GM19438 (cell line): ENCODE results near the gene CSMD2.

Experiments used
- ATAC-seq: cut with Tn5 transposase; IDR thresholded peaks from one replicate; pipeline ENCODE4 v1.9.1; 2021; ENCODE audit warnings: low read depth; ENCODE audit not compliant: unreplicated experiment

CSMD2 gene

DNA sequence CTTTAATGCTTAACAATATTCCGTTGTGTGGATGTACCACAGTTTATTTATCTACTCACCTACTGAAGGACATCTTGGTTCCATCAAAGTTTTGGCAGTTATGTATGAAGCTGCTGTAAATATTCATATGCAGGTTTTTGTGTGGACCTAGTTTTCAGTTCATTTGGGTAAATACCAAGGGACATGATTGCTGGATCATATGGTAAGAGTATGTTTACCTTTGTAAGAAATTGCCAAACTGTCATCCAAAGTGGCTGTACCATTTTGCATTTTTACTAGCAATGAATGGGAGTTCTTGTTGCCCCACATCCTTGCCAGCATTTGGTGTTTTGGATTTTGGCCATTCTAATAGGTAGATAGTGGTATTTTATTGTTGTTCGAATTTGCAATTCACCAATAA, 682.6 kb downstream of the CSMD2 start:
- ATAC-seq, result no peak

DNA sequence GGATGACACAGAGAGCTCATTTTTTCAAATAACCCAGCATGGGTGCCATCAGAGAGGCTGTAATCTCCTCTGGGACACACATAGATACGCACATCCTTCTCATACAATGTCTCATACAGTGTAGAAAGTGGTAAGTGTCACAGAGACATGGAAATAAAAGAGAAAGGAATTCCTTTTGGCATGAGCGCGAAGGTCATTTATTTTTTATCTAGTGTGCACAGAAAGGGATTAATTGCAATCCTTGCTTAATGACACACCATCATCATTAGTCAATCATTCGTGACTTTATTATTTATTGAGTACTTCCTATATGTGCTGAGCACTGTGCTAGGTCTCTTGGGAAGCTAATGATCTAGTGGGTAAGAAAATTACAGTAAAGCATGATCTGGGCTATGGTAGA, 687.6 kb downstream of the CSMD2 start:
- ATAC-seq, result no peak

DNA sequence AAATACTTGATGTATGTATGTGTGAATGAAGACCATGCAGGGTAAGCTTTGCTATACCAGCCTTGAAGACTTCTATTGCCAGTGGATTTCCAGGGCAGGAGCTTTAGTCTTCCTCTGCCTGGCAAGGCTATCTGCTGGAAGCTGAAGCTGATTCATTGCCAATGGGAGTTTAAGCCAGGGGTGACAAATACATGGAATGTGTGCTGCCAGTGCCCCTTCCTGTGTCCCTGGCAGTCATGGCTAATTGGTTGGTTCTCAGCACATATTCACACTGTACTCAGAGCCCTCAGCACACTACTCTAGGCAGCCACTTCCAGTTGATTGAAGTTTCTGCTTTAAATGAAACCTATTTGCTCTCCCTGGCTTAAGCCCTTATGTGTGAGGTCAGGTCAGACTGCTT, 691.1 kb downstream of the CSMD2 start:
- no peak for ATAC-seq

DNA sequence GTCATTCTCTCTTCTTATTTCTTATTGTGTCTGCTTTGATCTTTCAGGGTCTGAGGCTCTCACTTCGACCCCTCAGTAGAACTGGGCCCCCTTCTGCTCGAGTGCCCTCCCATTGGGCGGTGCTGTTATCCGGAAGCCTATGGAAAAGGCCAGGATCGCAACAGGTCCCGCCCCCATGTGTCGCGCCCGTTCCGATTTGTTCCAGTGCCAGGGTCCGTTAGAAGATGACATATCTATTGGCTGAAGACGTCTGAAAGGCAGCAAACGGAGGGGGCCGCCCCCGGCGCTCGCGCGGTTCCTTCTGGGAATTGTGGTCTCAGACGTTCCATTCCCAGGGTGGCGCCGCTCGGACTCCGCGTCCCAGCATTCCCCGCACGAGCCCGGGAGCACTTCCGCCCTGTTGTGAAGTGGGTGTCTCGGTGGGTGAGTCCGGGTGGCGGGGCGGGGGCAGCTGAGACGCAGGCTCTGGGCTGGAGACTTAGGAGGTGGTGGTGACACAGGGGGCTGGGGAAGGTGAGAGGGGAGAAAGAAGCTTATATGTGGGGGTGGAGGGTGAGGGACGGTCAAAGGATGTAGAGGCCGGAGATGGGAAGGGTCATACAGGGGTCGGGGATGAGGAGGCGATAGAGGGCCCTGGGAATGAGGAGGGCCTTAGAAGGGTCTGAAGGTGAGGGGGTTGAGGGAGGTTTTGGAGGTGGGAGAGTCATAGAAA, 692.6 kb downstream of the CSMD2 start, which contains the start of gene ZSCAN20:
Gene ZSCAN20 (plus strand): TSS at position 377 of the 712 bp plus-strand sequence. CDS start 6,644 bp downstream, outside the sequence.
- peak; percentile 90 for ATAC-seq

DNA sequence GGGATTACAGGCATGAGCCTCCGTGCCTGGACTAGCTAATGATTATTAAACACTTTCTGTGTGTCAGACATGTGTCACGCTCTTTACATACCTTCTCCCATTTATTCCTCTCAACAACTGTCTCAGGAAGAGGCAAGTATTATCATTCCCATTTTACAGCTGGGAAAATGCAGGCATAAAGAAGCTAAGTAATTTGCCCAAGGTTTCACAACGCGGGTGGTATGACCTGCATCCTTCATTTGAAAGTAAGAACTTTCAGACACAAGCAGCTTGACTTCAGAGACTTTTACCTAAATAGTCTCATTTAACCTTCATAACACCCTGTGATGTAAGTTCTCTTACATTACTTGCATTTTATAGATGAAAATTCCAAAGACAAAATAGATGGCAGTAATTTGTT, 693.6 kb downstream of the CSMD2 start:
- ATAC-seq, result no peak

DNA sequence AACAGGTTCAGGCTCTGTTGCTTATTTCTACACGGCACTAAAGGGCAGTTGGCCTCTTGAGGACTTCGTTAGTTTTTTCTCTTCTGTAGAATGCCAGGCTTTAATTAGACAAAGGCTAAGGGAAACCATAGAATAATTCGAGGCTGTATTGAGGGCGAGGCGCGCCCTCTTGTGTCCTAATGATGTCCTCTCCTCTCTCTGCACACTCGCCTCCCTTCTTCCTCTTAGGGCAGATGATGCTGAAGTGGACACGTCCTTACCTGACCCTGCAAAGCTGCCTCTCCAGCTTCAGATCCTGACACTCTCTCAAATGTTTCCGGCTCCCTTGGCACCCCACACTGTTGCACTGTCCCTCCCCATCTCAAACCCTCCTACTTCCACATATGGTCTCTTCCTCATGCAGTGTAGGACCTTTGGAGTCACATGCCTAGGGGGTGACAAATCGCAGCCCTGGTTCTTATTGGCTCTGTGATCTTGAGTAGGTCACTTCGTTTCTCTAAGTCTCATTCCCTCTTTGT, 694.5 kb downstream of the CSMD2 start:
- ATAC-seq, result no peak

DNA sequence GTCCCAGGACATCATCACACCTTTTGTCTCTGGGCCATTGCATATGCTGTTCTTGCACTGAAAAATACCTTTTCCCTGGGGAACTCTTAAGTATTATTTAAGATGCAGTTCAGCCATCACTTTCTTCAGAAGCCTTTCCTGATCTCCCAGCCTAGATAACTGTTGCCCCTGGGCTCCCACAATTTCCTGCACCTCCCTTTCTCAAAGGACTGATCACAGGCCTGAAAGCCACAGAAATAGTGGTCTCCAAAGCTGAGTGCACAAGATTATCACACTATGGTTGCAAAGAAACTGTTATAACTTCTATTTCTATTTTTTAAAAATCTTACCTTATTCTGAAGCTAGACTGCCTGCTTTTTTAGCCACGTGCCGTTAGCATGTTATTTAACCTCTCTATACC, 695.3 kb downstream of the CSMD2 start:
- no peak for ATAC-seq

DNA sequence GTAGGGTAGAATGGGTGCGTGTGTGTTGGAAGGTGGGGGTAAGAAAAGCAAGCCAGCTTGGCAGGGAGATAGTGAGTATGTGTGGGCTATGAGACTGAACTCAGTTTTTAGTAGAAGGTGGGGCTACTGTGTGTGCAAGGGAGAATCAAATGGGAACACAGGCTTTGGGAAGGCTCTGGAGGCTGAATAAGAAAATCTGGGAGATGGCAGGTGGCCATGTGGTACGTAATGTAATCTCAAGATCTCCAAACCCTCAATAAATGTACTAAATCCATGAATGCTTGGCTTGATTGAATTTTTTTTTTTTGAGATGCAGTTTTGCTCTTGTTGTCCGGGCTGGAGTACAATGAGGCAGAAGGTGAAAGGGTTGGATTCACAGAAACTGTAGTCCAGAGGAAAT, 696.1 kb downstream of the CSMD2 start:
- ATAC-seq, result no peak

DNA sequence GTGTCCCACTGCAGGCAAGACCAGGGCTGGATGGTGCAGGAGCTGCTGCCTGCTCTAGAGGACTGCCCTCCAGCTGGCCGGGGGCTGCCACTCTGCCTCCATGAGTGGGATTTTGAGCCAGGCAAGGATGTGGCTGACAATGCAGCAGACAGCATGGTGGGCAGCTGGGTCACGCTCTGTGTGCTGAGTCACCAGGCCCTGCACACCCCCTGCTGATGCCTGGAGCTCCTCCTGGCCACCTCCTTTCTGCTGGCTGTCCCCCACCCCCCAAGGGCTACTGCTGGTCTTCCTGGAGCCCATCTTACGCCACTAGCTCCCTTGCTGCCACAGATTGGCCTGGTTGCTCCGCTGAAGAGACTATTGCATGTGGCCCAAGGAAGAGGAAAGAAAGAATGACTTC, 696.5 kb downstream of the CSMD2 start:
- ATAC-seq, result no peak

DNA sequence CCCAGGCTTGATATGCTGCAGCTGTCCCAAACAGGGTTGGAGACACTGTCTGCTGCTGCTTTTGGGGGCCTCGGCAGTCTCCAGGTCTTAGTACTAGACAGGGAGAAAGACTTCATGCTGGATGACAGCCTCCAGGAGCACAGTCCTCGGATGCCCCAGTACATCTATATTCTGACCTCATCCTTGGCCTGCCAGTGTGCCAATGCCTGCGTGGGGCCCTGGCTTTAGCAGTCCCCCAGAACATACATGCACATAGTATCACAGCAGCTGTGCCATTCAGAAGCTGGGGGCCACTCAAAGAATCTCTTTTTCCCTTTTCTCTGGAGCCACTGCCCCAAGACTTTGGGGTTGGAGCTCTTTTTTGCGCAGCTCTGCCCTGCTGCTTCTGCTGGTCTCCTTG, 697.0 kb downstream of the CSMD2 start:
- ATAC-seq, result no peak

DNA sequence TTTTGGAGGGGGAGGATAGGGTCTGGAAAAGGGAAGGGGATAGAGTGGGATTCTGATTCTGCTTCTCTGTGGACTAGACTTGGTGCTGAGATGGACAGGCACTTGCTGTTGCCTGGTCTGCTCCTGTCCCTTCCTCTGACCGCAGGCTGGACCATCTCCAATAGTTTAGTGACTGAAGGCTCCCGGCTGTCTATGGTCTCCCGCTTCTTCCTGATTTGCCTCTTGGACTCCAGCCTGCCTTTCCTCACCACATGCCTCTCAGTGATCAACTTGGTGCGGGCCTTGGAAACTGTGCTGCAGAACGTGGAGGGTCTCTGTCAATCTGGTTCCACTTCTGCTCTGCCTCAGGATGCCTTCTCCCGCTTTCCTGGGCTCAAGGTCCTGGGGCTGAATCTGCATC, 698.9 kb downstream of the CSMD2 start:
- ATAC-seq, result no peak

DNA sequence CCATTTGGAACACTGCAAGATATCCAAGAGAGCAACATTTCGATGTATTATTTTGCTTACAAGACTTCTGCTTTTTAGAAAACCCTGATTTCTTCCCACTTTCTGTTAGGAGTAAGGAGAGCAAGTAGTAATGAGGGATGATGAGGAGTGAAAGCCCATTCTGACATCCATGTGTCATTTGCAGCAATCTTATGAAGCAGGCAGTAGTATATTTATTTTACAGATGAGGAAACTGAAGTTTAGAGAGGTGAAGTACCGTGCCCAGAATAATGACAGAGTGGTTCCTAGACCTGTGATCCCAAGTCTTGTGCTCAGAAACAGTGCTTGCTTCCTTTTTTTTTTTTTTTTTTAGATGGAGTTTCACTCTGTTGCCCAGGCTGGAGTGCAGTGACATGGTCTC, 699.7 kb downstream of the CSMD2 start:
- ATAC-seq, result no peak

DNA sequence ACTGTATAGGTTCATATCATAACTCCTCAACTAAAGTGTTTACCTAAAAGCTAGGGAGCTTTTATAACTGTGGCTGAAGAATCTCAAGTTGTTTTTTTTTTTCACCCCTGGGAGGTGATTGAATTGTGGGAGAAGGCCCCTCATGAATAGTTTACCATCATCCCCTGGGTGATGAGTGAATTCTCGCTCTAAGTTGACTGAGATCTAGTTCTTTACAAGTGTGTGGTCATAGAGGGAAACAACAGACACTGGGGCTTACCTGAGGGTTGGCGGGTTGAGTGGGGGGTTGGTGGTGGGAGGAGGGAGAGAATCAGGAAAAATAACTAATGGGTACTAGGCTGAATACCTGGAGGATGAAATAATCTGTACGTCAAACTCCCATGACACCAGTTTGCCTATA, 700.5 kb downstream of the CSMD2 start:
- ATAC-seq, result no peak
